Activated CD4-positive, alpha-beta memory T cell treated with anti-CD3 and anti-CD28 coated beads, Interleukin-2, amount 10 ng/mL, durations not matched to agents 7 days and 5 days (primary cell): Measurements from ENCODE around the gene LIX1L. TPM values are rescaled to one million over a fixed set of nuclear protein-coding genes. Genes with fewer than 3 reads are reported as not detected.

Source experiments
- CTCF ChIA-PET: fragments of 350-600 bp; sonication (Branson Sonifier 250); formaldehyde crosslinking; loops from one replicate; lab custom pipeline; 2021; ENCODE audit warnings: antibody characterized with exemption, inconsistent platforms; lab: Charles Lee
- POLR2A ChIA-PET: fragments of 350-600 bp; sonication (Branson Sonifier 250); formaldehyde crosslinking; loops from one replicate; lab custom pipeline; 2021; ENCODE audit warnings: antibody characterized with exemption; lab: Charles Lee
- DNase-seq: peaks from one replicate; pipeline ENCODE4 v3.0.0-alpha.2; 2020
- H3K27ac Mint-ChIP-seq: one replicate; pipeline ENCODE4 v1.8.0; 2021; ENCODE audit warnings: mild to moderate bottlenecking, mixed read lengths
- H3K27me3 Mint-ChIP-seq: one replicate; pipeline ENCODE4 v1.8.0; 2021; ENCODE audit warnings: mixed read lengths
- H3K36me3 Mint-ChIP-seq: one replicate; pipeline ENCODE4 v1.8.0; 2021; ENCODE audit warnings: low read depth, mixed read lengths
- H3K4me1 Mint-ChIP-seq: one replicate; pipeline ENCODE4 v1.8.0; 2021; ENCODE audit warnings: mixed read lengths
- H3K4me3 Mint-ChIP-seq: one replicate; pipeline ENCODE4 v1.8.0; 2021; ENCODE audit warnings: mild to moderate bottlenecking, mixed read lengths
- H3K9me3 Mint-ChIP-seq: one replicate; pipeline ENCODE4 v1.8.0; 2021; ENCODE audit warnings: mixed read lengths
- total RNA-seq, 2 experiments: library from RNA; stranded (reverse); gene quantifications; one replicate each; pipeline ENCODE4 v1.2.3, GENCODE V29; 2021

LIX1L gene
- total RNA-seq, 2 experiments from 2014 or later, result 50.3 to 51.0 TPM

GRCh38 chr1:145993618-145994390, 36.0 kb upstream of the LIX1L start:
- CTCF ChIA-PET, result interaction anchor here (1.0 to 13.8 kb wide), 3 partner anchors 15 to 148 kb away, joined by 3 to 177 read pairs (median 4); partner anchors contain the start of gene NUDT17
- Mint-ChIP-seq H3K4me1 (peaks cover 53% of the 10 kb centered on the region), H3K4me3 (peak overlapping the region; percentile 93), H3K27me3 (no peaks in the 10 kb centered on the region), H3K36me3 (peaks cover 51% of the 10 kb centered on the region), H3K9me3 (no peaks in the 10 kb centered on the region), H3K27ac (peak overlapping the region; percentile 97)
- POLR2A ChIA-PET, result interaction anchor here (0.6 to 12.9 kb wide), 6 partner anchors 8 to 44 kb away, joined by 3 to 582 read pairs (median 35); partner anchors contain the start of genes ANKRD34A, LIX1L and POLR3GL
- no peak for DNase-seq

- Mint-ChIP-seq H3K36me3 (peaks cover 51% of the 10 kb centered on the region), H3K27ac (peak overlapping the region; percentile 52)
- CTCF ChIA-PET, result interaction anchor here (0.5 to 13.8 kb wide), 2 partner anchors 13 to 15 kb away, joined by 3 to 177 read pairs; no protein-coding TSS in a partner anchor
These were observed 35.3 kb upstream of the LIX1L start for GRCh38 chr1:145992958-145993617.

DNA sequence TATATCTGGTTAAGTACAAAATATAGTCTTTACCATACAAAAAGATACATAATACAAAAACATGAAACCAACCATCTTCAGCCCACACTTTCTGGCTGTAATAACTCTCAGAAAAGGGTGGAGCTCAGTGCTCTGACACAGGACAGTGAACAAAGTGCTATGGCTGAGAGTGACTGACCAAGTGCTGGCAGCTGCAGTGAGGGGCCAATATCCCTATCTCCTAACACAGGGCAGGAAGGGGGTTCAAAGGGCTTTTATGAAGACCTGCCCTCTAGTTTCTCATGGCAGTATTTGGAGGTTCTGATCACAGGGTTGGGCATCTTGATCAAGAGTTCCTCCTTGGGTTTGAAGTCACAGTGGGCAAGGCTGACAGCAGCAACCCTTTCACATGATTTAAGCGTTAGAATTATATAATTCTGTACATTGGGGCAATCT, 34.7 kb upstream of the LIX1L start:
- no peak for DNase-seq
- H3K4me1 Mint-ChIP-seq, result peaks cover 49% of the 10 kb centered on the region
- peak overlapping the region; percentile 52 for H3K27ac Mint-ChIP-seq
- peaks cover 51% of the 10 kb centered on the region for H3K36me3 Mint-ChIP-seq
- POLR2A ChIA-PET, result interaction anchor here (0.8 to 12.9 kb wide), 4 partner anchors 11 to 29 kb away, joined by 3 to 582 read pairs (median 75); partner anchors contain the start of genes ANKRD34A, HJV and POLR3GL
- peak overlapping the region; percentile 93 for H3K4me3 Mint-ChIP-seq
- CTCF ChIA-PET, result interaction anchor here (0.5 to 13.8 kb wide), 3 partner anchors 10 to 14 kb away, joined by 3 to 177 read pairs (median 3); no protein-coding TSS in a partner anchor
- H3K9me3 Mint-ChIP-seq, result no peaks in the 10 kb centered on the region
- H3K27me3 Mint-ChIP-seq, result no peaks in the 10 kb centered on the region

More at GRCh38 chr1:145992958-145993617, 35.3 kb upstream of the LIX1L start:
- DNase-seq, result no peak
- Mint-ChIP-seq H3K27me3 (no peaks in the 10 kb centered on the region), H3K4me3 (peak overlapping the region; percentile 93), H3K4me1 (peaks cover 50% of the 10 kb centered on the region), H3K9me3 (no peaks in the 10 kb centered on the region)
- POLR2A ChIA-PET, result interaction anchor here (0.6 to 12.9 kb wide), 8 partner anchors 9 to 45 kb away, joined by 3 to 582 read pairs (median 4); partner anchors contain the start of genes ANKRD34A, HJV, LIX1L and POLR3GL

DNA sequence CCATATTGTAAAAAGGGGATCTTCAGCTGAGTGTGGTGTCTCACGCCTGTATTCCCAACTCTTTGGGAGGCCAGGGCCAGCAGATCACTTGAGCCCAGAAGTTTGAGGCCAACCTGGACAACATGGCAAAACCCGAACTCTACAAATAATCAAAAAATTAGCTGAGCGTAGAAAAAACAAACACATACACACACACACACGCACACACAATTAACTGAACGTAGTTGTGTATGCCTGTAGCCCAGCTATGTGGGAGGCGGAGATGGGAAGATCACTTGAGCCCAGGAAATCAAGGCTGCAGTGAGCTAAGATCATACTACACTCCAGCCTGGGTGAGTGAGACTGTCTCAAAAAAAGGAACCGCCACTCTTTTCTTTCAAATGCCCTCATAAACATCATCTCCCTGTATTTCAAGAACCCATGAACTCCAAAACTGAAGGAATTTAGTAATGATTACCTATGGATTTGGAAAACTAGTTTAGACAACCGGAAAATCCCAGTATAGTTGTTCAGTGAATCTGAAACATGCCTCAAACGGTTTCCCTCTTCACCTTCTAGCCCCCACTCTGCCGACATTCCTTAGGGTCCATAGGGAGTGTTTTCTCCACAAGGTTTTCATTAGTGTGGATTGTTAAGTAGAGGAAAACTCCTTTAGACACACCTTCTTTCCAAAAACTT, 34.1 kb upstream of the LIX1L start:
- H3K27me3 Mint-ChIP-seq, result no peaks in the 10 kb centered on the region
- H3K9me3 Mint-ChIP-seq, result no peaks in the 10 kb centered on the region
- ChIA-PET CTCF (interaction anchor here (0.8 to 13.8 kb wide), 2 partner anchors 11 to 13 kb away, joined by 3 to 177 read pairs; no protein-coding TSS in a partner anchor), POLR2A (interaction anchor here (1.5 to 12.9 kb wide), 4 partner anchors 9 to 30 kb away, joined by 3 to 582 read pairs (median 76); partner anchors contain the start of gene HJV)
- peaks cover 46% of the 10 kb centered on the region for H3K4me1 Mint-ChIP-seq
- peak overlapping the region; percentile 27 for H3K4me3 Mint-ChIP-seq
- H3K27ac Mint-ChIP-seq, result peak overlapping the region; percentile 41
- peaks cover 51% of the 10 kb centered on the region for H3K36me3 Mint-ChIP-seq
- DNase-seq, result no peak

DNA sequence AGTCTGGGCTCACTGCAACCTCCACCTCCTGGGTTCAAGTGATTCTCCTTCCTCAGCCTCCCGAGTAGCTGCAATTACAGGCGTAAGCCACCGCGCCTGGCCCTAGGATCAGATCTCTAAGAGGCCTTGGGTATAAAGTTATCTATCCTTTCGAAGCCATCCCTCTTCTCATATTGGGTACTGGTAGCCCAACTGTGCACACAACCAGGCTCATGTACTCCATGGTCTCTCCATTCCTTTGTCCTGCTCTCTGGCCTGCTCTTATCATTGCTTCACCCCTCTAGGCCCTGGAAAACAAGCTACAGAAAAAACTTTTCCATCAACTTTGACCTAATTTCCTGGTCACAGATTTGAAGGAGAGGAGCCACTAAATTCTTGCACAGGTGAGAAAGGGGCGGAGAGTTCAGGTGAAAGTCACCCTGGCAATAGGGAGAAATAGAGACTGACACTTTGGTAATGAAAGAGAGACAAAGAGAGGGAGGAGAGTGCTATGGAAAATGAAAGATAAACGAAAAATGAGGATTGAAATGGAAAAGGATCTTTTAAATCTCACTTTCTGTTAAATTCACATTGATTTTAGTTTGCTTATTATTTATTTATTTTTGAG, 32.5 kb upstream of the LIX1L start:
- Mint-ChIP-seq H3K27me3 (no peaks in the 10 kb centered on the region), H3K9me3 (no peaks in the 10 kb centered on the region), H3K4me1 (peaks cover 54% of the 10 kb centered on the region), H3K4me3 (no peak overlapping the region), H3K27ac (no peak overlapping the region), H3K36me3 (peaks cover 39% of the 10 kb centered on the region)
- DNase-seq, result no peak
- CTCF ChIA-PET, result interaction anchor here (0.7 to 13.8 kb wide), 2 partner anchors 12 to 94 kb away, joined by 3 to 177 read pairs; no protein-coding TSS in a partner anchor
- POLR2A ChIA-PET, result interaction anchor here (1.0 to 12.9 kb wide), 7 partner anchors 8 to 61 kb away, joined by 3 to 582 read pairs (median 6); no protein-coding TSS in a partner anchor

- no peak for DNase-seq
- ChIA-PET CTCF (interaction anchor here (1.1 to 13.8 kb wide), 4 partner anchors 8 to 143 kb away, joined by 3 to 177 read pairs (median 4); partner anchors contain the start of genes NUDT17, RBM8A and TXNIP), POLR2A (interaction anchor here (1.2 to 15.0 kb wide), 6 partner anchors 5 to 63 kb away, joined by 3 to 582 read pairs (median 76); partner anchors contain the start of genes ANKRD34A, POLR3GL, RBM8A and TXNIP)
- no peaks in the 10 kb centered on the region for H3K9me3 Mint-ChIP-seq
- peaks cover 57% of the 10 kb centered on the region for H3K4me1 Mint-ChIP-seq
- H3K27ac Mint-ChIP-seq, result no peak overlapping the region
- peaks cover 23% of the 10 kb centered on the region for H3K36me3 Mint-ChIP-seq
- no peaks in the 10 kb centered on the region for H3K27me3 Mint-ChIP-seq
- H3K4me3 Mint-ChIP-seq, result no peak overlapping the region
These were observed 31.0 kb upstream of the LIX1L start for GRCh38 chr1:145988773-145989172.

- H3K36me3 Mint-ChIP-seq, result peaks cover 15% of the 10 kb centered on the region
- ChIA-PET POLR2A (interaction anchor here (1.2 to 15.0 kb wide), 6 partner anchors 5 to 70 kb away, joined by 3 to 582 read pairs (median 76); partner anchors contain the start of genes ANKRD34A, POLR3GL, RBM8A and TXNIP), CTCF (interaction anchor here (1.1 to 13.8 kb wide), 4 partner anchors 9 to 142 kb away, joined by 3 to 177 read pairs (median 4); partner anchors contain the start of genes NUDT17, RBM8A and TXNIP)
- no peak overlapping the region for H3K4me3 Mint-ChIP-seq
- H3K27me3 Mint-ChIP-seq, result no peaks in the 10 kb centered on the region
- H3K9me3 Mint-ChIP-seq, result no peaks in the 10 kb centered on the region
- no peak overlapping the region for H3K27ac Mint-ChIP-seq
- DNase-seq, result no peak
- peaks cover 49% of the 10 kb centered on the region for H3K4me1 Mint-ChIP-seq
These were observed 30.1 kb upstream of the LIX1L start for GRCh38 chr1:145987926-145988325.

DNA sequence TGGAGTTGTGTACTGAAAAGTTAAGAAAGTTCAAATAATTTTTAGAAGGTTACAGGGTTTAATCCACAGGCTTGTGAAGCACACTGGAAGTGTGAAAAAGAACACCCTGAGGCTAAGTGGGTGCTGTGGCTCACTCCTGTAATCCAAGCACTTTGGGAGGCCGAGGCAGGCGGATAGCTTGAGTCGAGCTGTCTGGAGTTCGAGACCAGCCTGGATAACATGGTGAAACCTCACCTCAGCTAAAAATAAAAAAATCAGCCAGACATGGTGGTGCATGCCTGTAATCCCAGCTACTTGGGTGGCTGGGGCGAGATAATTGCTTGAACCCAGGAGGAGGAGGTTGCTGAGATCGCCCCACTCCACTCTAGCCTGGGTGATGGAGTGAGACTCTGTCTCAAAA, 28.7 kb upstream of the LIX1L start:
- H3K4me1 Mint-ChIP-seq, result peaks cover 37% of the 10 kb centered on the region
- no peaks in the 10 kb centered on the region for H3K27me3 Mint-ChIP-seq
- POLR2A ChIA-PET, result interaction anchor here (15.0 kb wide), 1 partner anchor 7 kb away, joined by 582 read pairs; the partner anchor contains the start of gene TXNIP
- no peak overlapping the region for H3K27ac Mint-ChIP-seq
- DNase-seq, result no peak
- CTCF ChIA-PET, result interaction anchor here (1.5 to 13.8 kb wide), 2 partner anchors 8 to 45 kb away, joined by 10 to 177 read pairs; no protein-coding TSS in a partner anchor
- no peaks in the 10 kb centered on the region for H3K9me3 Mint-ChIP-seq
- H3K4me3 Mint-ChIP-seq, result no peak overlapping the region
- H3K36me3 Mint-ChIP-seq, result peaks cover under 1% of the 10 kb centered on the region

DNA sequence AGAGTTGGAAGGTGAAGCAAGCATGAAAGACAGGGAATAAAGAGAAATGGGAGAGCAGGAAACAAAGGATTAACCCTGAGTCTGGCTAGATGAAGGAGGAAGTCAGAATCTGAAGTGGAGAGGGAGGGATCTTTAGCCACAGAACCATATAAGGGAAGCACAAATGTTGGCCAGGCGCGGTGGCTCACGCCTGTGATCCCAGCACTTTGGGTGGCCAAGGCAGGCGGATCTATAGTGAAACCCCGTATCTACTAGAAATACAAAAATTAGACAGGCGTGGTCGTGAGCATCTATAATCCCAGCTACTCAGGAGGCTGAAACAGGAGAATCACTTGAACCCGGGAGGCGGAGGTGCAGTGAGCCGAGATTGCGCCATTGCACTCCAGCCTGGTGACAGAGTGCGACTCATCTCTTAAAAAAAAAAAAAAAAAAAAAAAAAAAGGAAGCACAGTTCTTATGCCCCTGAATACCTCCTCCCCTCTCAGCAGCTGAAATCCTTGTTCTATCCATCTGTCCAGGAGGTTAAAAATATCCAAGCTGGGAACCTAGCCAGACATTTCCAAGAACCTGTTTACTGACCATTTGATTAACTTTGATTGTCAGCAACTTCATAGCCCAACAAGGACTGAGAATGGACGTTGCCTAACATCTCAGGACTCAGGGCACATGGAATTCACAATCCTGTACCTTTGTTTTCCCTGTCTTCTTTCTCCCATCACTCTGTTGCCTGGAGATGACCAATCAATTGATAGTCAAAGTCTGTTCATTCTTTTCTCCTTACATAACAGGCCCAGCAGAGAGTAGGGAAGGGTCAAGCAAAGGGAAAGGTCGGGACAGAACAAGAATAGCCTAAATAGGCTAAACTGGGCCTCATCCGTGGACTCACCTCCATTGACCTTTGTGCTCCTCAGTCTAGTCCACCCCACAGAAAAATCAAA, 28.0 kb upstream of the LIX1L start:
- Mint-ChIP-seq H3K36me3 (no peaks in the 10 kb centered on the region), H3K4me3 (no peak overlapping the region), H3K27me3 (no peaks in the 10 kb centered on the region), H3K9me3 (no peaks in the 10 kb centered on the region), H3K4me1 (peaks cover 34% of the 10 kb centered on the region), H3K27ac (peak overlapping the region; percentile 73)
- CTCF ChIA-PET, result interaction anchor here (1.5 to 13.8 kb wide), 4 partner anchors 7 to 46 kb away, joined by 6 to 349 read pairs (median 94); no protein-coding TSS in a partner anchor
- DNase-seq, result no peak
- POLR2A ChIA-PET, result interaction anchor here (1.9 to 15.0 kb wide), 2 partner anchors 8 to 21 kb away, joined by 8 to 582 read pairs; partner anchors contain the start of gene TXNIP

- POLR2A ChIA-PET, result interaction anchor here (1.0 to 15.0 kb wide), 6 partner anchors 8 to 67 kb away, joined by 3 to 582 read pairs (median 4); partner anchors contain the start of genes LIX1L and TXNIP
- Mint-ChIP-seq H3K36me3 (no peaks in the 10 kb centered on the region), H3K9me3 (no peaks in the 10 kb centered on the region), H3K4me3 (peak overlapping the region; percentile 58), H3K27me3 (no peaks in the 10 kb centered on the region), H3K4me1 (peaks cover 31% of the 10 kb centered on the region), H3K27ac (peak overlapping the region; percentile 73)
- CTCF ChIA-PET, result interaction anchor here (1.6 to 11.3 kb wide), 2 partner anchors 13 to 23 kb away, joined by 6 to 349 read pairs; no protein-coding TSS in a partner anchor
- no peak for DNase-seq
These were observed 27.3 kb upstream of the LIX1L start for GRCh38 chr1:145985129-145985501.
